Heart left ventricle (tissue), 16 donors: Measurements from ENCODE around the gene VCX3A. TPM values are rescaled to one million over a fixed set of nuclear protein-coding genes. Genes with fewer than 3 reads are reported as not detected.

Experiments used
- ATAC-seq, 4 donors: fragments of 200-7000 bp; cut with Tn5 transposase; one replicate each; pipeline ENCODE4 v1.9.1; 2020 to 2022; ENCODE audit warnings: moderate library complexity in 4 of 4, mild to moderate bottlenecking in 3 of 4, moderate number of reproducible peaks in 1 of 4
- DNase-seq, 5 donors: peaks; one replicate each; pipeline ENCODE4 v3.0.0-alpha.2; 2020
- H3K27ac ChIP-seq, 12 donors: fragments of 200-600 bp; sonication (generic) in 4 of 12; one replicate each; pipeline versions ENCODE4 v1.5.0 to v1.8.0; 2016 to 2022; ENCODE audit warnings: mild to moderate bottlenecking in 2 of 12
- H3K27me3 ChIP-seq, 9 donors: fragments of 200-600 bp; sonication (generic) in 2 of 9; one replicate each; pipeline versions ENCODE4 v1.5.1 to v1.8.0; 2016 to 2022; ENCODE audit warnings: mild to moderate bottlenecking in 3 of 9
- H3K36me3 ChIP-seq, 9 donors: fragments of 200-600 bp; sonication (generic) in 2 of 9; one replicate each; pipeline versions ENCODE4 v1.5.0 to v1.8.0; 2018 to 2022; ENCODE audit warnings: mild to moderate bottlenecking in 2 of 9
- H3K4me1 ChIP-seq, 12 donors: fragments of 200-600 bp; sonication (generic) in 4 of 12; one replicate each; pipeline versions ENCODE4 v1.5.0 to v1.8.0; 2016 to 2022; ENCODE audit warnings: mild to moderate bottlenecking in 3 of 12
- H3K4me3 ChIP-seq, 12 donors: fragments of 200-600 bp; sonication (generic) in 4 of 12; one replicate each; pipeline versions ENCODE4 v1.5.0 to v1.8.0; 2017 to 2022; ENCODE audit warnings: mild to moderate bottlenecking in 9 of 12, moderate library complexity in 4 of 12
- H3K9me3 ChIP-seq, 12 donors: fragments of 200-600 bp; sonication (generic) in 4 of 12; one replicate each; pipeline versions ENCODE4 v1.5.0 to v1.8.0; 2016 to 2022; ENCODE audit warnings: mild to moderate bottlenecking in 1 of 12
- CTCF ChIP-seq, 12 donors: fragments of 200-600 bp; sonication (generic) in 4 of 12; IDR thresholded peaks; one replicate each; pipeline versions ENCODE4 v1.5.0 to v1.8.0; 2018 to 2022; ENCODE audit warnings: antibody characterized with exemption in 12 of 12, mild to moderate bottlenecking in 5 of 12
- POLR2A ChIP-seq, 2 donors: fragments of 450-650 bp; IDR thresholded peaks; one replicate each; pipeline ENCODE4 v1.6.1; 2017; ENCODE audit warnings: antibody characterized with exemption in 2 of 2, mild to moderate bottlenecking in 2 of 2, moderate library complexity in 2 of 2
- WGBS, 4 donors: extraction: QIAGEN DNeasy Blood & Tissue Kit in 2 of 4; methylation state at CpG; one replicate each; pipeline versions ENCODE4 v1.1.5 to v1.1.7; 2013 to 2018; 5-methylcytosine and 5-hydroxymethylcytosine counted together
- intact Hi-C, 10 donors: fragments of 100-400 bp; cut with DNase I; formaldehyde crosslinking; loops; one replicate each; pipeline versions ENCODE4 v1.11.1 to v1.14.2; 2022
- polyA plus RNA-seq, 2 donors: library from polyadenylated mRNA; stranded (reverse); fragments of 200-250 nt; gene quantifications; one replicate each; pipeline ENCODE4 v1.2.3, GENCODE V29; 2013
- total RNA-seq, 9 donors: library from RNA; depleted of rRNA in 2 of 9; stranded (reverse); fragments of >200 nt in 2 of 9; fragmentation: NEBNext Ultra II Directional in 3 of 9; extraction: Animal tissue kit (Norgen Biotek cat#: 25700) in 3 of 9; gene quantifications; one replicate each; pipeline versions ENCODE4 v1.1.0 to v1.2.4, GENCODE V29; 2016 to 2023
- donor health status: ischemic (EF 13 %, LVEDD 7.1; RV severe dilation, severe dysfunction).
- donor health status: healthy with polysubstance abuse.
- donor health status: DM: no; HTN: yes; CAD: no.
- donor health status: DM: no; HTN: no; CAD: no.
- donor health status: ischemic (EF 25% LVEDD 6.9; RV normal size, moderate dysfunction).
- donor health status: ischemic (EF 25% LVEDD 5.7; RV mildly dilated, moderate dysfunction).
- donor health status: healthy.
- donor health status: DM: yes; HTN: yes; CAD: no.
- donor health status: ischemic (EF 35%, LVEDD 5.7; RV mildly dilated, moderate dysfunction).
- donor health status: nonischemic (EF 11% LVEDD 7.7; RV severe dilation, severe dysfunction).
- donor health status: DM: yes; HTN: yes; CAD: no.
- donor health status: PGD.
- donor health status: ischemic (EF 29% LVEDD 5.4; RV normal size, mild dysfunction).
- donor health status: nonischemic (EF 23%, LVEDD 6.1; RV moderate dilation, normal function).

VCX3A gene
- total and polyA plus RNA-seq, 11 donors = not detected

GRCh38 chrX:6506444-6506843 lies 28.5 kb downstream of the VCX3A start:
- intact Hi-C loops = no loop called here
- DNase-seq (no peak), ATAC-seq (no peak)
- Histone ChIP-seq H3K27me3 (no peaks in the 10 kb centered on the region), H3K27ac (no peak overlapping the region), H3K4me1 (no peaks in the 10 kb centered on the region), H3K36me3 (no peaks in the 10 kb centered on the region), H3K9me3 (peaks cover 0 to 14% (median 0%) of the 10 kb centered on the region in 12 donors), H3K4me3 (no peak overlapping the region)
- 81 to 89% (median 87%) methylated on average over 4 of the region's 4 CpGs for WGBS, 4 donors
- TF ChIP-seq POLR2A (IDR thresholded peaks at IDR 0.05) (no peak), CTCF (IDR thresholded peaks at IDR 0.05) (no peak)

- ATAC-seq = no peak
- H3K4me3 ChIP-seq = no peak overlapping the region
- TF ChIP-seq POLR2A (IDR thresholded peaks at IDR 0.05) (no peak), CTCF (IDR thresholded peaks at IDR 0.05) (no peak)
- intact Hi-C loops = no loop called here
- no peaks in the 10 kb centered on the region for H3K4me1 ChIP-seq
- DNase-seq = no peak
- peaks cover 0 to 13% (median 0%) of the 10 kb centered on the region in 12 donors for H3K9me3 ChIP-seq
- no peaks in the 10 kb centered on the region for H3K36me3 ChIP-seq
- H3K27me3 ChIP-seq = no peaks in the 10 kb centered on the region
- H3K27ac ChIP-seq = no peak overlapping the region
- WGBS, 4 donors = 55 to 64% (median 61%) methylated on average over 2 of the region's 2 CpGs
These were observed 29.0 kb downstream of the VCX3A start for GRCh38 chrX:6505960-6506359.

GRCh38 chrX:6500719-6501118 lies 34.2 kb downstream of the VCX3A start:
- Histone ChIP-seq H3K4me1 (no peaks in the 10 kb centered on the region), H3K4me3 (no peak overlapping the region), H3K27ac (no peak overlapping the region), H3K27me3 (no peaks in the 10 kb centered on the region), H3K9me3 (peaks cover 0 to 9% (median 0%) of the 10 kb centered on the region in 12 donors), H3K36me3 (no peaks in the 10 kb centered on the region)
- TF ChIP-seq POLR2A (IDR thresholded peaks at IDR 0.05) = no peak
- ATAC-seq = no peak
- WGBS, 4 donors = 52 to 81% (median 67%) methylated on average over 1 of the region's 1 CpG
- DNase-seq = no peak
- intact Hi-C loops = no loop called here

GRCh38 chrX:6498324-6498723 lies 36.6 kb downstream of the VCX3A start:
- ATAC-seq (no peak), DNase-seq (no peak)
- 60 to 76% (median 72%) methylated on average over 2 of the region's 2 CpGs for WGBS, 4 donors
- Histone ChIP-seq H3K27ac (no peak overlapping the region), H3K4me3 (no peak overlapping the region), H3K27me3 (no peaks in the 10 kb centered on the region), H3K4me1 (no peaks in the 10 kb centered on the region), H3K9me3 (peaks cover 0 to 9% (median 0%) of the 10 kb centered on the region in 12 donors), H3K36me3 (no peaks in the 10 kb centered on the region)
- TF ChIP-seq CTCF (IDR thresholded peaks at IDR 0.05) (no peak), POLR2A (IDR thresholded peaks at IDR 0.05) (no peak)
- intact Hi-C loops = no loop called here
